Peyer's patch (tissue), 4 donors: Measurements from ENCODE around the gene SIGLEC9.

Experiments
- POLR2A ChIP-seq, 2 donors: fragments of 450-650 bp; IDR thresholded peaks; one replicate each; pipeline ENCODE4 v1.5.1; 2017; ENCODE audit warnings: antibody characterized with exemption in 2 of 2, mild to moderate bottlenecking in 2 of 2, moderate library complexity in 2 of 2
- TF ChIP-seq, protein P1 (sequence below), 6 experiments: fragments of 450-650 bp in 4 of 6; fragments of 200-600 bp in 2 of 6; sonication (generic) in 1 of 6; IDR thresholded peaks; one replicate each; pipeline ENCODE4 v1.5.1; 2017 to 2019; ENCODE audit warnings: antibody characterized with exemption in 6 of 6, mild to moderate bottlenecking in 3 of 6, moderate library complexity in 1 of 6

DNA sequence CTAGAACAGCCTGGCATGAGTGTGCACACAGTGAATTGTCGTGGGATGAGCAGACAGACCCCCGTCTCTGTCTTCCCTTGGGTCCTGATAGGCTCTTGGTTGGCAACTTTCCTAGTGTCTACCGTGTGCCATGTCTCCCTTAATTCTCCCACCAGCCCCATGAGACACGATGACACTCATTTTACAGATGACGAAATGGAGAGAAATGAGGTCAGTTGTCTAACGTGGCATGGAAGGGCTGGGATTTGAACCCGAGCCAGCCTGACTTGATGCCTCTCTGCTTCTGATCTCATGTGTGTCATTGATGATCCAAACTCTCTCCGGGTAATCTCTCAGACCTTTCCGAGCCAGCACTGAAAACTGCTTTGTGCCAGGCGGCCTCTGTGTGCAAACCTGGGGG, 33.6 kb upstream of the SIGLEC9 start:
- TF ChIP-seq POLR2A (IDR thresholded peaks at IDR 0.05), result no peak
- TF ChIP-seq, protein P1, sequence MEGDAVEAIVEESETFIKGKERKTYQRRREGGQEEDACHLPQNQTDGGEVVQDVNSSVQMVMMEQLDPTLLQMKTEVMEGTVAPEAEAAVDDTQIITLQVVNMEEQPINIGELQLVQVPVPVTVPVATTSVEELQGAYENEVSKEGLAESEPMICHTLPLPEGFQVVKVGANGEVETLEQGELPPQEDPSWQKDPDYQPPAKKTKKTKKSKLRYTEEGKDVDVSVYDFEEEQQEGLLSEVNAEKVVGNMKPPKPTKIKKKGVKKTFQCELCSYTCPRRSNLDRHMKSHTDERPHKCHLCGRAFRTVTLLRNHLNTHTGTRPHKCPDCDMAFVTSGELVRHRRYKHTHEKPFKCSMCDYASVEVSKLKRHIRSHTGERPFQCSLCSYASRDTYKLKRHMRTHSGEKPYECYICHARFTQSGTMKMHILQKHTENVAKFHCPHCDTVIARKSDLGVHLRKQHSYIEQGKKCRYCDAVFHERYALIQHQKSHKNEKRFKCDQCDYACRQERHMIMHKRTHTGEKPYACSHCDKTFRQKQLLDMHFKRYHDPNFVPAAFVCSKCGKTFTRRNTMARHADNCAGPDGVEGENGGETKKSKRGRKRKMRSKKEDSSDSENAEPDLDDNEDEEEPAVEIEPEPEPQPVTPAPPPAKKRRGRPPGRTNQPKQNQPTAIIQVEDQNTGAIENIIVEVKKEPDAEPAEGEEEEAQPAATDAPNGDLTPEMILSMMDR (IDR thresholded peaks at IDR 0.05), result no peak
